CD8-positive, alpha-beta memory T cell (primary cell): Measurements from ENCODE around the gene ZSCAN20. TPM values are rescaled to one million over a fixed set of nuclear protein-coding genes. Genes with fewer than 3 reads are reported as not detected.

ENCODE experiments used
- CTCF ChIA-PET: fragments of 350-600 bp; sonication (Branson Sonifier 250); formaldehyde crosslinking; loops from one replicate; lab custom pipeline; 2021; ENCODE audit warnings: antibody characterized with exemption; lab: Charles Lee
- POLR2A ChIA-PET: fragments of 350-600 bp; sonication (Branson Sonifier 250); formaldehyde crosslinking; loops from one replicate; lab custom pipeline; 2021; ENCODE audit warnings: antibody characterized with exemption; lab: Charles Lee
- DNase-seq, 5 donors: peaks; one replicate each; pipeline versions ENCODE4 v3.0.0 to v3.0.0-alpha.2; 2020 to 2022; ENCODE audit warnings: mixed read lengths in 1 of 5
- H3K27ac ChIP-seq: one replicate; pipeline ENCODE4 v1.7.0; 2013; ENCODE audit warnings: low read depth, mild to moderate bottlenecking, low read length, moderate library complexity
- H3K27me3 ChIP-seq: 2 replicates; pipeline ENCODE4 v1.7.0; 2013; ENCODE audit warnings: low read length, mild to moderate bottlenecking; ENCODE audit not compliant: insufficient read depth, poor library complexity, severe bottlenecking
- H3K36me3 ChIP-seq: 2 replicates; pipeline ENCODE4 v1.7.0; 2013; ENCODE audit warnings: mild to moderate bottlenecking, low read length, moderate library complexity; ENCODE audit not compliant: insufficient read depth
- H3K4me1 ChIP-seq: 2 replicates; pipeline ENCODE4 v1.7.0; 2013; ENCODE audit warnings: mild to moderate bottlenecking, low read length, moderate library complexity; ENCODE audit not compliant: insufficient read depth
- H3K4me3 ChIP-seq: 2 replicates; pipeline ENCODE4 v1.7.0; 2013; ENCODE audit warnings: mild to moderate bottlenecking, low read length
- H3K9me3 ChIP-seq: 2 replicates; pipeline ENCODE4 v1.7.0; 2013; ENCODE audit warnings: mild to moderate bottlenecking, low read length
- H3K27ac Mint-ChIP-seq, 8 donors: one replicate each; pipeline ENCODE4 v1.8.0; 2020 to 2021; ENCODE audit warnings: mixed read lengths in 8 of 8, mild to moderate bottlenecking in 6 of 8, inconsistent platforms in 3 of 8, moderate library complexity in 3 of 8
- H3K27me3 Mint-ChIP-seq, 2 donors: one replicate each; pipeline ENCODE4 v1.8.0; 2020 to 2021; ENCODE audit warnings: mixed read lengths in 2 of 2, mild to moderate bottlenecking in 1 of 2, moderate library complexity in 1 of 2
- H3K36me3 Mint-ChIP-seq, 3 donors: one replicate each; pipeline ENCODE4 v1.8.0; 2020 to 2021; ENCODE audit warnings: mixed read lengths in 3 of 3, inconsistent platforms in 1 of 3, mild to moderate bottlenecking in 1 of 3
- H3K4me1 Mint-ChIP-seq, 3 donors: one replicate each; pipeline ENCODE4 v1.8.0; 2020 to 2021; ENCODE audit warnings: mixed read lengths in 3 of 3, inconsistent platforms in 1 of 3, mild to moderate bottlenecking in 1 of 3
- H3K4me3 Mint-ChIP-seq, 7 donors: one replicate each; pipeline ENCODE4 v1.8.0; 2020 to 2021; ENCODE audit warnings: mixed read lengths in 7 of 7, mild to moderate bottlenecking in 6 of 7, moderate library complexity in 4 of 7, inconsistent platforms in 2 of 7
- H3K9me3 Mint-ChIP-seq, 5 donors: one replicate each; pipeline ENCODE4 v1.8.0; 2020 to 2022; ENCODE audit warnings: mixed read lengths in 5 of 5, mild to moderate bottlenecking in 3 of 5, moderate library complexity in 2 of 5, inconsistent platforms in 1 of 5
- polyA plus RNA-seq: library from polyadenylated mRNA; unstranded; fragments of 300-500 nt; fragmentation: Illumina TruSeq; gene quantifications from one replicate; pipeline ENCODE4 v1.2.3, GENCODE V29; 2021
- total RNA-seq, 2 experiments: library from RNA; stranded (reverse); gene quantifications; one replicate each; pipeline ENCODE4 v1.2.3, GENCODE V29; 2021

Gene ZSCAN20
- total and polyA plus RNA-seq, 3 experiments from 2014 or later = 1.4 to 3.6 (median 3.3) TPM

- CTCF ChIA-PET = interaction anchor here (1.0 kb wide), 1 partner anchor 78 kb away, joined by 3 read pairs; no protein-coding TSS in a partner anchor
- peak in 1 of 5 donors; percentile 43 for DNase-seq
- Mint-ChIP-seq H3K27ac (peak overlapping the region in 5 of 8 donors; percentile 26 to 82 (median 48)), H3K9me3 (no peaks in the 10 kb centered on the region), H3K4me1 (peaks cover 4 to 5% (median 5%) of the 10 kb centered on the region in 3 donors), H3K36me3 (peaks cover 0 to 4% (median 0%) of the 10 kb centered on the region in 3 donors), H3K4me3 (no peak overlapping the region), H3K27me3 (peaks cover 7 to 18% of the 10 kb centered on the region in 2 donors)
- Histone ChIP-seq H3K27ac (no peak overlapping the region), H3K4me1 (peaks cover 10% of the 10 kb centered on the region), H3K4me3 (peak overlapping the region; percentile 21), H3K36me3 (no peaks in the 10 kb centered on the region), H3K27me3 (peaks cover 32% of the 10 kb centered on the region), H3K9me3 (no peaks in the 10 kb centered on the region)
- POLR2A ChIA-PET = no interaction called here
Measured at GRCh38 chr1:33429856-33430691, 42.4 kb upstream of the ZSCAN20 start.

GRCh38 chr1:33430692-33431593, 41.5 kb upstream of the ZSCAN20 start, which contains the start of gene PHC2:
TSS of gene PHC2 (minus strand) at chr1:33431095. CDS start at chr1:33375539, 55,556 bp downstream.
- CTCF ChIA-PET = interaction anchor here (1.0 kb wide), 1 partner anchor 79 kb away, joined by 3 read pairs; no protein-coding TSS in a partner anchor
- POLR2A ChIA-PET = no interaction called here
- H3K9me3 Mint-ChIP-seq = no peaks in the 10 kb centered on the region

GRCh38 chr1:33433509-33434362, 38.7 kb upstream of the ZSCAN20 start:
- CTCF ChIA-PET = interaction anchor here (1.0 kb wide), 1 partner anchor 37 kb away, joined by 3 read pairs; no protein-coding TSS in a partner anchor
- Mint-ChIP-seq H3K4me1 (peaks cover 4 to 5% (median 5%) of the 10 kb centered on the region in 3 donors), H3K27me3 (peaks cover 0 to 9% of the 10 kb centered on the region in 2 donors), H3K36me3 (no peaks in the 10 kb centered on the region), H3K9me3 (no peaks in the 10 kb centered on the region), H3K27ac (no peak overlapping the region), H3K4me3 (peak overlapping the region in 1 of 7 donors; percentile 18)
- Histone ChIP-seq H3K27ac (no peak overlapping the region), H3K9me3 (no peaks in the 10 kb centered on the region), H3K36me3 (no peaks in the 10 kb centered on the region), H3K27me3 (peaks cover 14% of the 10 kb centered on the region), H3K4me3 (no peak overlapping the region), H3K4me1 (peaks cover 10% of the 10 kb centered on the region)
- DNase-seq = no peak
- POLR2A ChIA-PET = no interaction called here

More at GRCh38 chr1:33430692-33431593, 41.5 kb upstream of the ZSCAN20 start, which contains the start of gene PHC2:
- Mint-ChIP-seq H3K4me3 (peak within 1 kb of the TSS; percentile 22 to 89 (median 74)), H3K36me3 (peaks cover 0 to under 1% (median 0%) of the 10 kb centered on the region in 3 donors), H3K27ac (peak within 1 kb of the TSS in 7 of 8 donors; percentile 19 to 82 (median 68)), H3K4me1 (peaks cover 4 to 5% (median 5%) of the 10 kb centered on the region in 3 donors), H3K27me3 (peaks cover 5 to 10% of the 10 kb centered on the region in 2 donors)
- Histone ChIP-seq H3K27me3 (peaks cover 32% of the 10 kb centered on the region), H3K9me3 (no peaks in the 10 kb centered on the region), H3K36me3 (no peaks in the 10 kb centered on the region), H3K4me1 (peaks cover 10% of the 10 kb centered on the region), H3K27ac (no peak within 1 kb of the TSS), H3K4me3 (peak within 1 kb of the TSS; percentile 21)
- peak; percentile 77 to 94 (median 91) for DNase-seq

- peaks cover 10% of the 10 kb centered on the region for H3K4me1 ChIP-seq
- no peak for DNase-seq
- Mint-ChIP-seq H3K9me3 (no peaks in the 10 kb centered on the region), H3K4me3 (peak overlapping the region in 1 of 7 donors; percentile 18), H3K4me1 (peaks cover 4 to 5% (median 5%) of the 10 kb centered on the region in 3 donors), H3K27ac (no peak overlapping the region), H3K27me3 (peaks cover 0 to 13% of the 10 kb centered on the region in 2 donors), H3K36me3 (no peaks in the 10 kb centered on the region)
- H3K4me3 ChIP-seq = no peak overlapping the region
- H3K27me3 ChIP-seq = peaks cover 8% of the 10 kb centered on the region
- H3K27ac ChIP-seq = no peak overlapping the region
- H3K36me3 ChIP-seq = no peaks in the 10 kb centered on the region
- CTCF ChIA-PET = no interaction called here
- no peaks in the 10 kb centered on the region for H3K9me3 ChIP-seq
- POLR2A ChIA-PET = no interaction called here
Measured at GRCh38 chr1:33434363-33434750, 38.1 kb upstream of the ZSCAN20 start.

- Histone ChIP-seq H3K27ac (no peak overlapping the region), H3K9me3 (no peaks in the 10 kb centered on the region), H3K4me1 (peaks cover 4% of the 10 kb centered on the region), H3K4me3 (no peak overlapping the region), H3K36me3 (no peaks in the 10 kb centered on the region), H3K27me3 (no peaks in the 10 kb centered on the region)
- Mint-ChIP-seq H3K4me1 (peaks cover 2 to 5% (median 4%) of the 10 kb centered on the region in 3 donors), H3K36me3 (no peaks in the 10 kb centered on the region), H3K27me3 (peaks cover 1 to 22% of the 10 kb centered on the region in 2 donors), H3K9me3 (no peaks in the 10 kb centered on the region), H3K4me3 (no peak overlapping the region), H3K27ac (no peak overlapping the region)
- no peak for DNase-seq
- POLR2A ChIA-PET = no interaction called here
- CTCF ChIA-PET = no interaction called here
Measured at GRCh38 chr1:33435096-33435820, 37.2 kb upstream of the ZSCAN20 start.

GRCh38 chr1:33436557-33437285, 35.7 kb upstream of the ZSCAN20 start:
- no peaks in the 10 kb centered on the region for H3K9me3 Mint-ChIP-seq
- H3K4me3 Mint-ChIP-seq = no peak overlapping the region
- ChIA-PET CTCF (no interaction called here), POLR2A (no interaction called here)
- Histone ChIP-seq H3K36me3 (no peaks in the 10 kb centered on the region), H3K4me1 (no peaks in the 10 kb centered on the region), H3K27ac (no peak overlapping the region), H3K4me3 (no peak overlapping the region), H3K27me3 (no peaks in the 10 kb centered on the region), H3K9me3 (no peaks in the 10 kb centered on the region)
- no peak overlapping the region for H3K27ac Mint-ChIP-seq
- no peak for DNase-seq
- no peaks in the 10 kb centered on the region for H3K36me3 Mint-ChIP-seq
- peaks cover 4 to 30% of the 10 kb centered on the region in 2 donors for H3K27me3 Mint-ChIP-seq
- H3K4me1 Mint-ChIP-seq = no peaks in the 10 kb centered on the region
